ENCODE data around the gene MDM2. TPM values are rescaled to one million over a fixed set of nuclear protein-coding genes. Genes with fewer than 3 reads are reported as not detected.

MDM2 gene
- polyA plus RNA-seq, 1 of the 3 experiments (the other 2 are of a cell fraction) = 21.5 TPM

DNA sequence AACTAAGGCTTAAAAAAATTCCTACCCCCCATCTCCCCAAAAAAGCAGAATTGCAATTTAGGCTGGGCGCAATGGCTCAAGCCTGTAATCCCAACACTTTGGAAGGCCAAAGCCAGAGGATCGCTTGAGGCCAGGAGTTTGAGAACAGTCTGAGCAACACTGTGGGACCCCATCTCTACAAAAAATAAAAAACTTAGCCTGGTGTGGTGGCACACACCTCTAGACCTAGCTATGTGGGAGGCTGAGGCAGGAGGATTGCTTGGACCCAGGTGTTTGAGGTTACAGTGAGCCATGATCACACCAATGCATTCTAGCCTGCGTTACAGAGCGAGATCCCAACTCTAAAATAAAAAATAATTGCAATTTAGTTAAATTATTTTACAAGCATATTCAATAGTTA, 70.9 kb downstream of the MDM2 start:
- Histone ChIP-seq H3K36me3 (replicated peaks in 1 of 2; ENCODE audit: control insufficient read depth in 1 of 2, insufficient read depth in 2 of 2, low read length in 1 of 2) (no peaks in the 10 kb centered on the region), H3K9ac (no peak overlapping the region), H3K9me2 (no peaks in the 10 kb centered on the region), H3K27ac (ENCODE audit: low read depth in 2 of 2, low read length in 1 of 2) (no peak overlapping the region), H3K79me2 (ENCODE audit: insufficient read depth) (no peaks in the 10 kb centered on the region), H3K4me1 (ENCODE audit: control insufficient read depth in 1 of 2, insufficient read depth in 2 of 2, low read depth in 1 of 2, low read length in 1 of 2) (no peaks in the 10 kb centered on the region), H3K9me3 (no peaks in the 10 kb centered on the region), H3K4me3 (ENCODE audit: low read depth in 2 of 2, low read length in 1 of 2) (no peak overlapping the region), H3F3A (replicated peaks; ENCODE audit: insufficient read depth) (no peaks in the 10 kb centered on the region), H2AFZ (ENCODE audit: low read depth) (no peak overlapping the region), H3K4me2 (no peak overlapping the region), H3K27me3 (ENCODE audit: insufficient read depth) (no peaks in the 10 kb centered on the region), H4K20me1 (ENCODE audit: insufficient read depth) (no peaks in the 10 kb centered on the region)
- CTCF ChIA-PET = no interaction called here
- POLR2A ChIA-PET = no interaction called here
- no peak for DNase-seq
- WGBS (ENCODE audit: low lambda C conversion rate) = 84% methylated on average over 4 of the region's 4 CpGs
- TF ChIP-seq, protein P1, sequence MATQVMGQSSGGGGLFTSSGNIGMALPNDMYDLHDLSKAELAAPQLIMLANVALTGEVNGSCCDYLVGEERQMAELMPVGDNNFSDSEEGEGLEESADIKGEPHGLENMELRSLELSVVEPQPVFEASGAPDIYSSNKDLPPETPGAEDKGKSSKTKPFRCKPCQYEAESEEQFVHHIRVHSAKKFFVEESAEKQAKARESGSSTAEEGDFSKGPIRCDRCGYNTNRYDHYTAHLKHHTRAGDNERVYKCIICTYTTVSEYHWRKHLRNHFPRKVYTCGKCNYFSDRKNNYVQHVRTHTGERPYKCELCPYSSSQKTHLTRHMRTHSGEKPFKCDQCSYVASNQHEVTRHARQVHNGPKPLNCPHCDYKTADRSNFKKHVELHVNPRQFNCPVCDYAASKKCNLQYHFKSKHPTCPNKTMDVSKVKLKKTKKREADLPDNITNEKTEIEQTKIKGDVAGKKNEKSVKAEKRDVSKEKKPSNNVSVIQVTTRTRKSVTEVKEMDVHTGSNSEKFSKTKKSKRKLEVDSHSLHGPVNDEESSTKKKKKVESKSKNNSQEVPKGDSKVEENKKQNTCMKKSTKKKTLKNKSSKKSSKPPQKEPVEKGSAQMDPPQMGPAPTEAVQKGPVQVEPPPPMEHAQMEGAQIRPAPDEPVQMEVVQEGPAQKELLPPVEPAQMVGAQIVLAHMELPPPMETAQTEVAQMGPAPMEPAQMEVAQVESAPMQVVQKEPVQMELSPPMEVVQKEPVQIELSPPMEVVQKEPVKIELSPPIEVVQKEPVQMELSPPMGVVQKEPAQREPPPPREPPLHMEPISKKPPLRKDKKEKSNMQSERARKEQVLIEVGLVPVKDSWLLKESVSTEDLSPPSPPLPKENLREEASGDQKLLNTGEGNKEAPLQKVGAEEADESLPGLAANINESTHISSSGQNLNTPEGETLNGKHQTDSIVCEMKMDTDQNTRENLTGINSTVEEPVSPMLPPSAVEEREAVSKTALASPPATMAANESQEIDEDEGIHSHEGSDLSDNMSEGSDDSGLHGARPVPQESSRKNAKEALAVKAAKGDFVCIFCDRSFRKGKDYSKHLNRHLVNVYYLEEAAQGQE (IDR thresholded peaks at IDR 0.05; ENCODE audit: low read depth, low read length) = no peak
- TF ChIP-seq TCF12 (IDR thresholded peaks at IDR 0.05) (no peak), MXI1 (IDR thresholded peaks at IDR 0.05; ENCODE audit: low read depth, low read length) (no peak), YY1 (IDR thresholded peaks at IDR 0.05; ENCODE audit: low read depth) (no peak), GATA2 (CRISPR knock-in tag; IDR thresholded peaks at IDR 0.05) (no peak), FOXJ3 (CRISPR knock-in tag; IDR thresholded peaks at IDR 0.05) (no peak), EP300 (IDR thresholded peaks at IDR 0.05; ENCODE audit: borderline replicate concordance in 1 of 2, low read depth in 1 of 2, low read length in 1 of 2) (no peak), FOXM1 (IDR thresholded peaks at IDR 0.05; ENCODE audit: low read depth) (no peak), RCOR1 (IDR thresholded peaks at IDR 0.05; ENCODE audit: low read length) (no peak), TEAD4 (IDR thresholded peaks at IDR 0.05; ENCODE audit: borderline replicate concordance, insufficient read depth) (no peak), RAD21 (IDR thresholded peaks at IDR 0.05; ENCODE audit: low read length) (no peak)
- TF ChIP-seq, protein P2, sequence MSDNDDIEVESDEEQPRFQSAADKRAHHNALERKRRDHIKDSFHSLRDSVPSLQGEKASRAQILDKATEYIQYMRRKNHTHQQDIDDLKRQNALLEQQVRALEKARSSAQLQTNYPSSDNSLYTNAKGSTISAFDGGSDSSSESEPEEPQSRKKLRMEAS (IDR thresholded peaks at IDR 0.05; ENCODE audit: low read depth) = no peak
- TF ChIP-seq, protein P3, sequence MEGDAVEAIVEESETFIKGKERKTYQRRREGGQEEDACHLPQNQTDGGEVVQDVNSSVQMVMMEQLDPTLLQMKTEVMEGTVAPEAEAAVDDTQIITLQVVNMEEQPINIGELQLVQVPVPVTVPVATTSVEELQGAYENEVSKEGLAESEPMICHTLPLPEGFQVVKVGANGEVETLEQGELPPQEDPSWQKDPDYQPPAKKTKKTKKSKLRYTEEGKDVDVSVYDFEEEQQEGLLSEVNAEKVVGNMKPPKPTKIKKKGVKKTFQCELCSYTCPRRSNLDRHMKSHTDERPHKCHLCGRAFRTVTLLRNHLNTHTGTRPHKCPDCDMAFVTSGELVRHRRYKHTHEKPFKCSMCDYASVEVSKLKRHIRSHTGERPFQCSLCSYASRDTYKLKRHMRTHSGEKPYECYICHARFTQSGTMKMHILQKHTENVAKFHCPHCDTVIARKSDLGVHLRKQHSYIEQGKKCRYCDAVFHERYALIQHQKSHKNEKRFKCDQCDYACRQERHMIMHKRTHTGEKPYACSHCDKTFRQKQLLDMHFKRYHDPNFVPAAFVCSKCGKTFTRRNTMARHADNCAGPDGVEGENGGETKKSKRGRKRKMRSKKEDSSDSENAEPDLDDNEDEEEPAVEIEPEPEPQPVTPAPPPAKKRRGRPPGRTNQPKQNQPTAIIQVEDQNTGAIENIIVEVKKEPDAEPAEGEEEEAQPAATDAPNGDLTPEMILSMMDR (IDR thresholded peaks at IDR 0.05) = no peak

All from SK-N-SH (cell line).